Brain pericyte (primary cell): ENCODE measurements around the gene SKIC8.

Experiments
- DNase-seq: peaks from one replicate; pipeline ENCODE4 v3.0.0-alpha.2; 2012; ENCODE audit warnings: low read depth, low spot score

SKIC8 gene

DNA sequence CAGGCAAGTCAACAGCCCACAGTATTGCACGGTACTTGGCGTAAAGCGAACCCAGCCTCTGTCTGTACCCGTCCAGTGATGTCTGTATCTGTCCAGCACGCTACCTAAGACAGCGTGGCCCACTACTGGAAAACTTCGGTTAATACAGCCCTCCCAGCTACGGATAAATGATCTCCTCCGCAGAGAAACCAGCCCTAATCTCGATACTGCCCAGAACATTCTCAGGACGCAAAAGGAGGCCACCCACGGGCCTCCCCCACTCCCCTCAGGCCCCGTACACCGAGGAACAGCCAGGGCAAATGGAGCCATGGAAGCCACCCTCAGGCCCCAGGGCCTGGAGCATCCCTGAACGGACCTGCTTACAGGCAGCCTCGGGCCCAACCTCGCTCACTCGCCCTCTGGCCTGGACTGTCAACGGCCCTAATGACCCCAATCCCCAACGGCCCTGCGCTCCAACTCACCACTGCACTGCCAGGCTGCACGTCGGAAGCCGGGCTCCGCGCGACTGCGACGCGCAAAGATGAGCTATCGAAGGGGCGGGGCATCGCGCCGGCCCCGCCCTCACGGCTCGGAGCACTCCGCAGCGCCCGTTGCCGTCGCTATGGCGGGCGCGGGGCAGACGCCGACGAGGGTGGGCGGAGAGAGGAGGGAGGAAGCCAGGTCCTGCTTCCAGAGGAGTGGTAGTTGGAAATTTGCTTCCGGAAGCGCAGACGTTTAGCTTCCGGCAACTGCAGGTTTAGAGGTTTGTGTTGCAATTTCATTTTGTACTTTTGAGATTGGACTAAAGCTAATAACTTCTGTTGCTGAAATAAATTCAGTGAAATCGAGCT is at the start of gene SKIC8:
Gene SKIC8 (minus strand): TSS at position 509 of the 830 bp plus-strand sequence. CDS start 3,923 bp downstream, outside the sequence.
- DNase-seq: peak; percentile 82

DNA sequence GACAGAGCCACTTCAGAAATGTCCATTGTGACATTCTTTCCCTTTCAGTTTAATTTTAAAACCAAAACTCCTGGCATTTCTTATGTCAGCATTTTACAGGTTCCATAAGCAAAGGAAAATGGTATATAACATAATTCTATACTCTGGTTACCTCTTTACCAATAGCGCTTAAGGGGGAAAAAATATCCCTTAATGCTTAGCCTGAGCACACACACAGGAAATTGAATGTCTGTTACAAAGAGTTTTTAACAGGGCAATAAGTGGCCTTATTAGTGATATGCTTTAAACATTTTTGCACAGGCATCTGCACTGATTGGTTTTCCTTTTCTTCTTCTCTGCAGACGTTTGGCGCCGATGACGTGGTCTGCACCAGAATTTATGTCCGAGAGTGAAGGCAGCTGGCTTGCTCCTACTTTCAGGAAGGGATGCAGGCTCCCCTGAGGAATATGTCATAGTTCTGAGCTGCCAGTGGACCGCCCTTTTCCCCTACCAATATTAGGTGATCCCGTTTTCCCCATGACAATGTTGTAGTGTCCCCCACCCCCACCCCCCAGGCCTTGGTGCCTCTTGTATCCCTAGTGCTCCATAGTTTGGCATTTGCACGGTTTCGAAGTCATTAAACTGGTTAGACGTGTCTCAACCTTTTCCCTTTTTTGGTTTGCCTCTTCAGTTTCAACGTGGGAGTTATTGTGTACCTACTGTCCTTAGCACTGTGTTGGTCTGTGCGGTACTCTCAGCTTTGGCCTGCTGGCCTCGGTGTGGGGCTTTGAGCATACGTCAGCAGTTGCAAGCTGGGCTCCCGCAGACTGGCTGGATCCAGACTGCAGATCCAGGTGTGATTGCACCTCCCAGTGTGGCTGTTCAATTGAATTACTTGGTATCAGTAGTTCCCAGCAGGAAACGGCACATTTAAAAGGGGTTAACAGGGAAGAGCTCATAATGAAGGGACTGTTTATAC is 48.5 kb upstream of the SKIC8 start:
- no peak for DNase-seq

DNA sequence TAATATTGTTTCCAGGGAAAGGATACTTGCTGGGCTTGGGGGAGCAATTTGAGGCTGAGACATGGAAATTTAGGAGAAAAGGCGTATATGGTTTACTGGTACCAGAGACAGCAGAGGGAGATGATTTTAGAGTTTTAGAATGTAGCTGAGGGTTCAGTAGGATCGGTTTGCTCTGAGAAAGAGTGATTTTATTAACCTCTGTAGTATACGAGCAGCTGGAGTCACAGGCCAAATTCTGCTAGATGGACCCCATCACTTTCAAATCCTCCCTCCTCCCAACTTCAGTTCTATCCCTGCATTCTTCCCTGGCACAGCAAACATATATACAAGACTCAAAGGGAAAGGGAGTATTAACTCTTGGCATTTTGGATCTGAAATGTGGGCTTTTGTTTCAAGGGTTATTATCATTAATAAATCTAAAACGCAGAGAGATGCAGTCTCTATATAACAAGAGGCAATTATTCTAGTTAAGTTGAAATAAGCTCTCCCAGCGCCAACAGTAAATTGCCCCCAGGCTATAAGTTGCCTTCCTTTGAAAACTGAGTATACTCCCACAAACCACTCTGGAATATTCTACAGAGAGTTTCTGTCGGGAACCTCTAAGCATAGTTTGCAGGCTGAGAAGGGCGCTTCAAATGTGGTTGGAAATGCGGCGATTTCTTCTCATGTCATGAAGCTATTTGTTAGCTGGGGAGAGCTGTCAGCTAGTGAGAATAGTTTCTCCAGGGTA is 46.2 kb upstream of the SKIC8 start:
- no peak for DNase-seq

DNA sequence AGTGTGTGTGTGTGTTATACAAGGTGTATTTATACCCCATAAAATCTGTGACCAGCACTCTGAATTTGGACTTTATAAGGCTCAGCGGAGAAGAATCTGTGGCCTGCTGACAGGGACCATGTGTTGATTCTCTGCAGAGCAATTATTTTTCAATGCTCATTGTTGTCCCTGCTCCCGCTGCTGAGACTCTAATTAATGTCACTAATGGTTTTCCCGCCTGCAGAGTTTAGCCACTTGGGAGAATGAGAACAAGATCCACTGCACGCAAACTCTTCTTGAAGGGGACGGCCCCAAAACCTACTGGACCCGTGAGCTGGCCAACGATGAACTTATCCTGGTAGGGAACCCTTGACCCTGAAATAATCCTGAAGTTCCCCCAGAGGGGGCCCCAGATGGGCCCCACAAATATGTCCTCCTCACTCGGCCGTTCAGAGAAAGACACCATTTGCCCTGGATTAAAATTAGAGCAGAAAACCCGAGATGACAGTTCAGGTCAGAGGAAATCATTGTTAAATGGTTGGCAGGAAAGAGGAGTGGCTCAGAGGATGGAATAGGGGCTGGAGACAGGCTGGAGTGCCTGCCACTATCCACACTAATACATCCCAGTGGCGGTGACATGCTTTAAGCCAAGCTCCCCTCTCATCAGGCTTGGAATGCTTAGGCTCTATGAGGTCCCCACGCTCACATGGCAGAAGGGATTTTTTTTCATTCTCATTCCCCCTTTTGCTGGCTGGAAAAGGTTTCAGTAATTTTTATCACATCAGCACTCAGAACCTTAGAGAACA is 44.1 kb upstream of the SKIC8 start:
- DNase-seq: no peak

DNA sequence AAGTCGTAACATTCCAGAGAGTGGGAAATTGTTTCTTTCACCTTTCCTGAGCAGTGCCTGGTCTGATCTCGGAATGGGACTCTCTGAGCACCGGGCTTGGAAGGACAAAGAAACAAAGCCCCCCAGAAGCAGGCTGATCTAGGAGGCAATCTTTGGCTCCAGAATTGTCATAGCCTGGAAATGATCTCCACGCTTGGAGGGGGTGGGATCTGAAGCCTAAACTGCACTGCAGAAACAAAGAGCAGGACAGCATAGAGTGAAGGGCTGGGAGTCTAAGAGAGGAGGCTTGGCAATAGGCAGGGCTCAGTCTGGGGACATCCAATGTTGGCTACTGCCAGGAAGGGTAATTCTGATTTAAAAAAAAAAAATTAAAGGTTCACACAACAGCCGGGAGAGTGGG is 42.6 kb upstream of the SKIC8 start:
- DNase-seq: no peak

DNA sequence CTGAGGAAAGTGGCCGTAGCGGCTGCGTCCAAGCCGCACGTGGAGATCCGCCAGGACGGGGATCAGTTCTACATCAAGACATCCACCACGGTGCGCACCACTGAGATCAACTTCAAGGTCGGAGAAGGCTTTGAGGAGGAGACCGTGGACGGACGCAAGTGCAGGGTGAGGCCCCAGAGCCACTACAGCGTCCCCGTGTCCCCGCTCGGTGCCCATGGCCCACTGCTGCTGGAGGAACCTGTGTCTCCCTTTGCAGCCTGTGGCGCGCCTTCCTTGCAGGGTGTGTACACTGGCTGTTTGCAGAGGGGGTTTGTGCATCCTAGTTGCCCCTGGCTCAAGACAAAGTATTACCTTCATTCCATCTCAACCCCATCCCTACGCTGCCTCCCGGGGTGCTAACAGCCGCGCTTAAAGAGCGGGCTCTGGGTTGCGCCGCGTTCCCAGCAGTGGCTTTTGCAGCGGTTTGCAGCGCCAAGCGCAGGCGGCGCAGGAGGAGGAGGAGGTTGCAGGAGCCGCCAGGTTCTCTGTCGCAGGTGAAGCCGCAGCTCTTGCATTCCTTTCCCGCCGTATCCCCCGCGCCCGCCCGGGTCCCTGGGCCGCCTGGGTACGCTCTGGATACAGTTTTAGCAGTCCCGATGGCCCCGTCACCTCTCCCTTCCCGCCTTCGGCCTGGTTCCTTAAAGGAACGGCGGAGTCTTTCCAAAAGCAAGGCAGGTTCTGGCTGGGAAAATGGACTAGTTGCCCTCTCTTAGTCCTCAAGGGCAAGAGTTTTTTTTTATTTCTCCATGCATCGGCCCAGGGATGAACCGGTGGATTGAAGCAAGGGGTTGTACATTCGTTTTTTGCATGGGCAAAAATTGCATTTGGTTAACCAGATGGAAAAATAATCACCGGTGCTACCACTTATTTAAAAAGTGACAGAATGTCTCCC is 41.9 kb upstream of the SKIC8 start:
- DNase-seq: no peak

DNA sequence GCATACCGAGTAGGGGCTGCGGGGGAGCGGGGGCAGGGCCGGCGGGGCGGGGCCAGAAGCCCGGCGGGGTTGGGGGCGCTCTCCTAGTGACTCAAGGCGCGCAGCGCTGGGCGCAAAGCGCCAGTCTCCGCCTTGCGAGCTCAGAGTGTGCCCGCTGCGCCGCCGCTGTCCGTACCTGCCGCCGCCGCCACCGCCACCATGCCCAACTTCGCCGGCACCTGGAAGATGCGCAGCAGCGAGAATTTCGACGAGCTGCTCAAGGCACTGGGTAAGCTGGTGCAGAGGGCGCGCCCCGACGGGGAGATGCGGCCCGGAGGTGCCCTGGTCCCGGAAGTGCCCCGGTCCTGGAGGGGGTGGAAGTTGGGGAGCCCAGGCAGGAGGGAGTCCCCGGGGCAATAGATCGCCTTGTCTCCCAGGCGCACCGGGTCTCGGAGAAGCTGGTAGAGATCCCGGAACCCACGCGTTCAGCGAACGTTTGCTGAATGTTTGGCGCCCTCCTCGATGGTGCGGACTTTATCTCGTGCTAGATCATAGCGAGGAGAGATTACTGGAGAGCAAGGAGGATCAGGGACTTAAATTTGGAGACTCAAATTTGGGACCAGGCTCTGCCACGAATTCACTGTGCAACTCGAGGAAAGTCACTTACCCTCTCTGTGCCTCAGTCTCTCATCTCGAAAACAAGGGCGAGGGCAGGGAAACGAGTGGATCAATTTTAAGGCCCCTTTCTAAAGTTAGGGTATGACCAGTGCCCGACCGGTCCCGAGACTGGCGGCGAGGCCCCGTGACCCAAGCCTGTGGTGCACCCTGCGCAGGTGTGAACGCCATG is 41.0 kb upstream of the SKIC8 start, which contains the start of gene CRABP1:
Gene CRABP1 (plus strand): TSS at position 123 of the 826 bp plus-strand sequence. CDS start 76 bp downstream, at position 199.
- DNase-seq: no peak

DNA sequence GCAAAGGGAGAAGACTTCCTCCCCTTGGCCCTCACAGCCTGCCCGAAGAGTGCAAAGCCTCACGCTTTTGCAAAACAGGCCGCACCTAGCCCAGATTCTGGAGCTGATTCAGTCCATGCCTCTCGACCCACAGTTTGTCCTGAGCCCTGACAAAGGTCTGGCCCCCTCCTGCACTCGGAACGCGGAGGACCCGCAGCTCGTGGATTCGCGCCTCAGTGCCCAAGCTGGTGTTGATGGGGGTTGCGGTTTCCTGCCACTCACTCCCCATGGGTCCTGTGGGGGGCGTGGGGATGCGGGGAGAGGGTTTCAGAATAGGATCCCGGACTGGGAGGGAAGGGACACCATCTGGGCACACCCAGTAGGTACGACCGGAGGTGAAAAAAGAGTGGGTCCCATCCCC is 40.1 kb upstream of the SKIC8 start:
- DNase-seq: no peak

DNA sequence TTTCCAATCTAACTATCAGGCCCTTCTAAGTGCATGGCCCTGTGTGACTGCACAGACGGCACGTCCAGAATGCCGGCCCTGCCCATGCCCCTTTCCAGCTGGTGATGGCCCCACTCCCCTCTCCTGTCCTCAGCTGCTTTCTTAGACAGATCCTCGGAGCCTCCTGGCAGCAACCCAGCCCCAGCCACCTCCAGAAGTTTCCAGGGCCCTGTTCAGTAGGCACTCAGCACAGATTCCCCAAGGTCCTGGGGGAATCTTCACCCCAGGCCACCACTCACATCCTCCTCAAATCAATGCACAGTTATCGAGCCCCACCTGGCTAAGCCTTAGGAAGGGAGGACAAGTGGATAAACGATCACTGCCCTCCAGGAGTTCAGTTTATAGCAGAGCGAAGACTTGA is 39.4 kb upstream of the SKIC8 start:
- no peak for DNase-seq

DNA sequence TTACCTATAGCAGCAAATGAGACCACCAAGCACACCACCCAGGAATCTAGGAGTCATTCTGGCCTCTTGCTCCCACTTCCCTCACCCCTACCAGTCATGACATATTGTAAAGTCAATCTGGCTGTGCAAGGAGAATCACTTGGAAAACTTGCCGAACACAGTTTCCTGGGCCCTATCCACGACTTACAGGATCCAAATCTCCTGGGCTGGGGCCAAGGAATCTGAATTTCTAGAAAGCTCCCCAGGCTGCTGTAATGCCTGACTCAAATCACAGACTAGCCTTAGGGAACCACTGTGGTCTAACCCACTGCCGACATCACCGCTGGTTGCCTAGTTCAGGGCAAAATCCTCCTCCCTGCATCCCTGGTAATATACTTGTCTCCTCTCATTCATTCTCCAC is 36.6 kb upstream of the SKIC8 start:
- DNase-seq: no peak

DNA sequence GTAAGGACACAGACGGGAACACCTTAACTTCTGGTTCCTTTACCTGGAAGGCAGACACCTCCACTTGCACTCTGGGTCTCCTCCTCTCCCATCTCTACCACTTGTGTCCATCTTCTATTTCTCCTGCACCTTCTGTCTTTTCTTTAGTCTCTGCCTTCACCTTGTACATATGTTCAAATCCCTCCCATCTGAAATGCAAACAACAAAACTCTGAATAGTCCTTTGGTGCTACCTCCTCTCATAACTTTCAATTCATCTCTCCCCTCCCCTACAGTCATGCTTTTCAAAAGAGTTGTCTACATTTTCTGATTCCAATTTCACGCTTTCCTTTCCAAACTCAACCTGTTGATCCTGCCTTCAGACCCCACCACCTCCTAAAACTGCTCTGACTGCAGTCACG is 35.4 kb upstream of the SKIC8 start:
- DNase-seq: no peak

DNA sequence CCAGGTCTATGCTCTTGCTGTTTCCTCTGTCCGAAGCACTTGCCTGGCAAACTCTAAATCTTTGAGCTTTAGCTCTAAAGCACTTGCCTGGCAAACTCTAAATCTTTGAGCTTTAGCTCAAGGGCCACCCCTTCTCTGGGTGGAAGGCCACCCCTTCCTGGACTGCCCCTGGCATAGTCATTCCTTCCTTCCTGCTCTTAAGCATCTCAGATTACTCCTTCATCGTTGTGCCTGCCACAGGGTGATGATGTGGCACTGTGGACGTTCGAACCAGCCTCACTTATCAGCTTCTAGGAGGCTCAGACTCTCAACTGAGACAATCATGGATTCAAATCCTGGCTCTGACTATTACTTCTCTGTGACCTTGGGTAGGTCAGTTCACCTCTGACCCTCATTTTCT is 30.2 kb upstream of the SKIC8 start:
- no peak for DNase-seq

DNA sequence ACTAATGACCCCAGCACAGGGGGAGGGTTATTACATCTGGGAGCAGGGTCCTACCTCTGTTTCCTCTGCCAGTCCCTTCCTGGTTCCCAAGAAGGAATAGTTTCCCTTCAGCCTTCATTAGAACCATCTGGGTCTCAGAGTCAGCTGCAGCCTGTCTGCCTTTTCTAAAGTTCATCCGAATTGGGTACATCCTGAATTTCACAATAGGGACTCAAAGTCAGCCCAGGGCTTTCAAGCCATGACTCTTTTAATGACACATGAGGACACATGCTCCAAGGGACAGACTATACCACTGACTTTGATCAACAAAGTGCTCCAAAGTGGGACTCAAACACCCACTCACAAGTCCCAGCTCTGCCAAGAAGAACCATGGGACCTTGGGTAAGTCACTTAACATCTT is 28.1 kb upstream of the SKIC8 start:
- DNase-seq: no peak

DNA sequence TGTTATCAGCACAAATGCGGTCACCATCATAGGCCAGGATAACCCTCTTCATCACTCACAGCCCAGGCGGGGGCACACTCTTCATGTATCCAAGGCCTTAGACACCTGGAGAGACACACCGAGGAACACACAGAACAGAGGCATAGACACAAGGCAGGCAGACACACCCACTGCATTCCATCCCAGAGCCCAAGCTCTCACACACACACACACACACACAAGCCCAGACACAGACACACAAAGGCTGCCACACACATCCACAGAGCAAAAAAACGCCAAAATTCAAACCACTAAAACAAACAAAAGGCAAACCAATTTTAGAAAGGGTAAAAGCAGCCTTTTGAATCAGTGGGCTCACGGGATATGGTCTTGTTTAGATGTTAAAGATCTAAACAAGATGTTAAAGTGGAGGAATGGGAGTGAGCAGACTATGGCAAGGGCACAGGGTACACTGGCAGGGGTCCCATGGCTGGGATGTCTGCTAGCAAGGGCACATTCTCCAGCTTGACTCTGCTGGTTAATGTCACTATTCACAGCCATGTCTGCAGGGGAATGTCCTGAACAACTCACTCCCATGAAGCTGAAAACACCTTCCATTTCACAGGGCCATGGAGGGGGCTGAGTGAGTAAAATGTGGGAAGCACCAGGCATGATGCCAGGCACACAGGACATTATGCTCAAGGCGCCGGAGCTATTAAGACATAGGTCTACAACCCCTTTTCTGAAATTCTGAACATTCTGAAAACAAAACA is 25.9 kb upstream of the SKIC8 start:
- no peak for DNase-seq

DNA sequence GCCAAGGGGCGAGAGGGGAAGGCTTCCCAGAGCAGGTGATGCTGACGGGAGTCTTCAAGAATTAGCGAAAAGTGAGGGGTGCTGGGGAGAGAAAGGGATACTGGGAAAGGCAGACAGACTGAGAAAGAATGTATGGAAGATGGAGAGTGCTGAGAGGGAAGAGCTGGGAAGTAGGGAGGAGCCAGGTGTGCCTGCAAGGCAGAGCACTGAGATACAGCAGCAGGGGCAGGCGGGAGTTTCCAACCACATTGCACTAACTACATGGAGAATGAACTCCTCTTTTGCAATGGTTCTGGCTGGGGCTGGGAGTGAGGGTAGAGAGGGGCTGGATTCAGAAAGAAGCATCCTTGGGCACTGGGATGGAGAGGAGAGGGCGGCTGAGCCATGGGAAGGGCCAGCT is 24.7 kb upstream of the SKIC8 start:
- DNase-seq: no peak

DNA sequence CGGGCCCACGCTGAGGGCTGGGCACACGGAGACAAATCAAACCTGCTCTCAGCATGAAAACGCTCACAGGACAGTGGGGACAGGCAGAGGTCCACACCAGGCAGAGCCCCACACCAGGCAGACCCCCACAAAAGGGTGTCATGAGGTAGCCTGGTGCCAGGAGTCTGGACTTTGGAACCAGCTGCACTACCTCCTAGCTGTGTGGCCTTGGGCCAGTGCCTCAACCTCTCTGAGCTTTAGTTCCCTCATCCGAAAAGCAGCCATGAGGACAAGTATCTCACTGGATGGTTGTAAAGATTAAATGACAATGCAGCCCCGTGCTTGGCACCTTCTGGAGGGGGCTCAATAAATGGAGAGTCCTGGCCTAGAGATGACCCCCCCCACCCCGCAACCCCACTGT is 24.3 kb upstream of the SKIC8 start:
- DNase-seq: no peak

DNA sequence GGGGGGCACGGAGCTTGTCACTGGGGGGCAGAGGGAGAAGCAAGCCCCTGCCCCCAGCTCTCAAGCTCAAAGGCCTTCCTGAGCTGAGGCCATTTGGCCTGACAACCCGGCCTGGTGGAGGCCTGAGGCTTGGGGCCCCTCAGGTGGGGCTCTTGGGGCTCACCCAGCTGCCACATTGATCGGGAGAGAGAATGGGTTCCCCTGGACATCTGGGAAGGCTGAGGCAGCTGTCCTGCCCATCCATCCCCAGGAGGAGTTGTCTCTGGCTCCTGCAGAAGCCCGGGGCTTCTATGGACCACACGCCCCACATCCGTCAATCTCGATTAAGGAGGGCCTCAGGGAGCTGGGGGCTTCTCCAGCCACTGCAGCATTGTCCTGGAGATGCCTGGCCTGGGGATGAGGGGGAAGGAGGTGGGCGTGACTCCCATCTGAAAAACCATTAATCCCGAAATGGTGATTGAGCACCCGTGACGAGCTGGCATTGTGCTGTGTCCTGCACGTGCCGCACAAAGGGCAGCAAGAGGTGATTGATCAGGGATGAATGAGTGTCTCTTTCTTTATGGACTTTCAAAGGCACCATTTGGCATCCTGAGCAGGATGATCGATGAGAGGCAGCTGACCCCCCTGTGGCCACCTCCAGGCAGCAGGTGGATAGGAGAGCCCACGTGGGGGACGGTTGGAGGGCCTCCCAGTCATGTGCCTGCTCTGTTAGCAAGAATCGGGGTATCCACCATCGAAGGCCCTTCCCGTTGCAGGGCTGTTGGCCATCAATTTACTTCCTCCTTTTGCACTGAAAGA is 23.5 kb upstream of the SKIC8 start:
- DNase-seq: no peak
